SW 1271 (cell line): Measurements from ENCODE around the gene PCNX2.

Experiments
- DNase-seq, 2 experiments: peaks; one replicate each; lab custom pipeline; 2025; lab: John Stamatoyannopoulos, UW

PCNX2 gene

DNA sequence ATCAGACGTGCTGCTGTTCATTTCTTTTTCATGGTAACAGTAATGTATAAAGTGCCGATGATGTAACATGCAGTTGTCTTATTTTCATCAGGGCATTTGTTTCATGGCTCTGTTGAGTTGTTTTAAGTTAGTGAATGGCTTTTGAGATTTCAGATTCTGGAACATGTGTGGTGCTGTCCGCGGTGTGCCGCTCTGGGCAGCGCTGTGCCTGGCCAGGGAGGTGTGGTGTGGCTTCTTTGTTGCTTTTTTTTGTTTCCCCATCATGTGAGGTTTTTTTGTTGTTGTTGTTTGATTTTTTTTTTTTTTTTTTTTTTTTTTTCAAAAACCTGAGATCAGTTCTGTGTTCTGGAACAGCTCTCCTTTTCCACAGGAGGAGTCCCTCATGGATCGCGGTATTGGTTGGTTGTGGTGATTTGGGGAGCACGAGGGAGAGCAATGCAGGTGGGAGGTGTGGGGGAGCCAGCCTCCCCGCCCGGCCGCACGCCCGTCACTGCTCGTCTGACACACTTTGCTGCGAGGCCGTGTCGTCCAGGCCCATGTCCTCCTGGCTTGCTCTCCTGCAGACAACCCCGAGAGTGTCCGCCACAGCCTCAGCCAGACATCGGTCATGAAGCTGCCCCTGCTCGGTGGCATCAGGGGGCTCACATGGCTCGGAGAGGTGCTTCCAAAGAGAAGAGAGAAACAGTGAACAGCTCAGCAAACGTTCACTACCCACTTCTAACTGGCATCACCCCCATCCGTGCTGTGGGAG is 311.5 kb downstream of the PCNX2 start:
- DNase-seq, result no peak

DNA sequence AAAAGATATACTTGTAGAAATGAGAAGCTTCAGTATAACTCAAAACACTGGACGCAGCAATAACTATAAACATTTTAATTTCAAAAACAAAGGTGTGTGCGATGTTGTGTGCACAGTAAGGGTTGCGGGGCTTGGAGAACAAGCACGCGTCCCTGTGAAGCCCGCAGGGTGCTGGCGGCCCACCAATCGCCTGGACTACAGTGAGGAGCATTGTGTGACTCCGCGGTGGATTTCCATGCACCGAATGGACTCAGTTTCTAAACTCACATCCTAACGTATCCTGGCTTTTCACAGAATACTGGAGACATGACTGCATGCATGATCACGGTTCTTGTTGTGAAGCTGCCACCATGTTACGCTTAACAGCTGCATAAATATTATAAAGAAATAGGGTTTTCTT is 312.1 kb downstream of the PCNX2 start:
- DNase-seq, result no peak

DNA sequence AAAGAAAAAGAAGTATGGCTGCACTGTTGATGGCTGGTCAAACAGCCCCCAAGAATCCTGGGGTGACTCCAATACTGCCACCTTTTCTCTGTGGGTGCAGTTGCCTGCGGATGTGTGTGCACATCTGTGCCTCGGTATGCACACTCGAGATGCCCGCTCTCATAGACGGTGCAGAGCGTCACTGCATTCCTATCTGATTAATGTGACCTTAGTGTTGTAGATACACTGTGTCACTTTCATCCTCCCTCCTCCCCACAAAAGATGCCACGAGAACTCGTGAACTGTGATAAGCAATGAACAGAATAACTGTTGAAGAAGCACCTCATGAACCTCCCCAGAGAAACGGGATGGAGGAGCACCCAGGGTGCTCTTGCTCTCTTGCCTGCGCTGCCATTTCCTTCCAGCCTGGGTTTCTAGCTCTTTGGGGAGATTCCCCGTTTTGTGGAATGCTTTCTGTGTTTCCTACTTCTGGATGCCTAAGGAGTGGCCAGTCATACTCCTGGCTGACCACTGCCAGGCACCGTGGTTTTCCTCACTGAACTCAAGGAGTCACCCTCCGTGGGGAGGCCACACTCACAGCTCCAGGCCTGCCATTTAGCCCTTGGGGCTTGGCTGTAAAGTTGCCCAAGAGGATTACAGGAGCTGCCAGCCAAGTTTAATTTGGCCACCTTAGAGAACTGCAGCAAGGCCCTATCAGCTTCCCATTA is 313.1 kb downstream of the PCNX2 start:
- no peak for DNase-seq

DNA sequence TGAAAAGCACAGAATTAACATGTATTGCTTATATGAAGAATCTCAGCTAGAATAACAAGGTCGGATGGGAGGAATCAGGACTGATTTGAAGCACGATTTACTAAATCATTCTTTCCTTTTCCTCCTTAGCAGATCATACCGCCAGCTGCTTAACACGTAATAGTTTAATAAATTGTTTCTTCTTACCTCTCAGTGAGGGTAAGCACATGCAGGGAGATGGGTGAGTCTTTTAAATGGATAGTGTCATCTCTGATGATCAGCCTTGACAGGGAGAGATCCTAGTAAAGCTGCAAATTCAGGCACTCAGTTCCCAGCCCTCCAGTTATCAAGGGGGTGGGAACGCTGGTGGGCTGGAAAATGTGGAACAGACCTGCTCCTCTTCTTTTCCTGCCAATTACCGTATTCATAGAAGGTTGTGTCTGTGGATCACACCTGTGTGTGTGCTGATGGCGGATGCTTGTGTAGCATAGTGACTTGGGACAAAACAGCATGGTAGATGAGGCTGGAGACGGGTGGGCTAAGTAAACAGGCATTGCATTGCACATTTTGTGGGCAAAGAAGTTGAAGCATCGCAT is 314.5 kb downstream of the PCNX2 start:
- DNase-seq, result no peak

DNA sequence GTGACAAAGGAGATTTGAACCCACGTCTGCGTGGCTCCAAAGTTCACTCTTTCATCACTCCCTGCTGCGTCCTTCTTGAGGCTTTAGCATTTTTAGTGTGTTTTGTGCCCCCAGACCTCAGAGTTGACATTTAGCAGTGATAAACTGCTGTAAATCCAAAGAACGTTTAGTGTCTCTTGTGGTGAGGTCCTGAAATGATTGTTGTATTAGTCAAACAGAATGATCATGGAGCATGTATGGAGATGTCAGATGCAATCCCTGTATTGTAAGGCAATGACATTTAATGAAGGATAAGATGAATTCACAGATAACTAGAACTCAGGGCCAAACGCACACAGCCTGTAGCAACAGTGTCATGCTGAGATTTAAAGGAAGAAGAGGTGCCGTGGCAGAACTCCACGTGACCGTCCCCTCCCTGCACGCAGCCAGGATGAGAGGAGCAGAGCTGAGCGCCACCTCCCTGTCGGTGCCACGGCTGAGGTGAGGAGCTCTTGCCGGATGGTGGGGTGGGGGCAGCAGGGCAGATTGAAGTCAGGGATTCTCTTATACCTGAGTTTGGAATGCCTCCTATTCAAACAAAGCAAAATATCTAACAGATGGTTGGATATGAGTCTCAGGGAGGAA is 315.1 kb downstream of the PCNX2 start:
- no peak for DNase-seq

DNA sequence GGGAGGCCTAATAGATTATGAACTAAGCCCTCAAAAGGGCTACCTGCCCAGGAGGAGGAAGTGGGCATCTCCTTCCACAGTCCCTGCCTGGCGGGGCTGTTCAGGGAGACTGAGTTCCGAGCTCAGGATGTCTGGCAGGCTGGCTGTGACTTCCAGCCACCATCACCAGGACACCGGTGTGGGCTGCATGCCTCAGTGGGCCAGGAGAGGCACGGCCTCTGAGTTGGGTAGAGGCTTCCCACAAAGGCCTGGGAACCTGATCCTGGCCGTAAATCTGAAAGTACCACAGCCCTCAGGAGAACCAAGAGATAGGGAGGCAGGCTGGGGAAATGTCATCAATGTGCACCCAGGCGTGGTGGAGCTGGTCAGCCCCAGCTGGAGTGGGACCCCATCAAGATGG is 316.0 kb downstream of the PCNX2 start:
- no peak for DNase-seq

DNA sequence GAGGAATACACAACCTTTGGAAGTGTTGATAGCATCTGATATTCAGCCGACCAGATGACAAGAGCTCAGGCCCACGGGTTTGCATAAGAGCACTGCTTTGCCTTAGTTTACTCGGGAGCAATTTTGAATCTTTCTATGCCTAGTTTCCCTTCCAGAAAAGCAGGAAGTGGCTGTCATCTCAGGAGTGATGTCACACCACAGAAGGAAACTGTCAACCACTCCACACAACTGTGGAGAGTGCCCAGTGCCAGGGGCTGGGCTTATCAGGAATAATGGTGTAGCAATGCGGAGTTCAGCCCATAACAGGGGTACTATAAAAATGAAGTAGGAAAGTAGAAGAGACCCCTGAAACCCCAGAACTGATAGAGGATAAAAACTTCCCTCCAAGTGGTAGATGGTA is 316.7 kb downstream of the PCNX2 start:
- DNase-seq, result no peak

DNA sequence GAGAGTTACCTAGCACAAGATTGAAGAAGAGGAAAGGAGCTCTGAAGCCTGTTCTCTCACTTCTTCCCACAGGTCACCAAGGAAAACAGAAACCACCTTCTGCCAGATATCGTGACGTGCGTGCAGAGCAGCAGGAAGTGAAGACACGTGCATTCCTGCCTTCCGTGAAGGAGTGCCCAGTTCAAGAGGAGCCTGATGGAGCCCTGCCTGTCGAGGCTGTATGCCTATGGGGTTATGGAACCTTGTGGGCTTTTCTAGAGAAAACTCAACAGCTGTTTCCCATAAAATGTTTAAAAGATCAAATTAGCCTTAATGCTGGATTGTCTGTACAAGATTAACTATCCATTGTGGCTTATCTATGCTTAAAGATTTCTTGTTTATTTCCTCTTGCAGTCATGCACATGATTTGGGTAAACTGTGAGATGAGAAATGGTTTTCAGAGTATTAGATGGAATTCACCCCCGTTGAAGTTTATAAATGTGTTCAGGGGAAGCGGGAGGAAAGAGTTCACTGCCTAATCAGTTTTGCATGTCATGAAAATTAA is 317.4 kb downstream of the PCNX2 start:
- no peak for DNase-seq

DNA sequence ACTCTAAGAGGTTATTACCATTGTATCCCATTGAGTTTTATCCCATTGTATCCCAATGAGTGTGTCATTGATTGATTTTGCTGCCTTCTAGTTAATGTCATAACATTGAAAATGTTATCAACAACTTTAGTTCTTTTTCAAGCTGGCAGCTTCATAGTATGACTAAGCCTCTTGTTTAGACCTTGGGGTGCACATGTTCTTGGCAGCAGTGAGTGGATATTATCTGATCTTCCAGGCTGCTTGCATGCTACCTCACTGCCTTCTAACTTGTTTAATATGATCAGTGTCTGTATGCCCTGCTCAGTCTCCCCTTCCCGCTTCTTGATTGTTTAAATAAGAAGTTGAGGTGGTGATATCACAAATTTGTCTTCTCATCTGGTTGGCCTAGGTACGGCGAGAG is 320.6 kb downstream of the PCNX2 start:
- DNase-seq, result no peak

DNA sequence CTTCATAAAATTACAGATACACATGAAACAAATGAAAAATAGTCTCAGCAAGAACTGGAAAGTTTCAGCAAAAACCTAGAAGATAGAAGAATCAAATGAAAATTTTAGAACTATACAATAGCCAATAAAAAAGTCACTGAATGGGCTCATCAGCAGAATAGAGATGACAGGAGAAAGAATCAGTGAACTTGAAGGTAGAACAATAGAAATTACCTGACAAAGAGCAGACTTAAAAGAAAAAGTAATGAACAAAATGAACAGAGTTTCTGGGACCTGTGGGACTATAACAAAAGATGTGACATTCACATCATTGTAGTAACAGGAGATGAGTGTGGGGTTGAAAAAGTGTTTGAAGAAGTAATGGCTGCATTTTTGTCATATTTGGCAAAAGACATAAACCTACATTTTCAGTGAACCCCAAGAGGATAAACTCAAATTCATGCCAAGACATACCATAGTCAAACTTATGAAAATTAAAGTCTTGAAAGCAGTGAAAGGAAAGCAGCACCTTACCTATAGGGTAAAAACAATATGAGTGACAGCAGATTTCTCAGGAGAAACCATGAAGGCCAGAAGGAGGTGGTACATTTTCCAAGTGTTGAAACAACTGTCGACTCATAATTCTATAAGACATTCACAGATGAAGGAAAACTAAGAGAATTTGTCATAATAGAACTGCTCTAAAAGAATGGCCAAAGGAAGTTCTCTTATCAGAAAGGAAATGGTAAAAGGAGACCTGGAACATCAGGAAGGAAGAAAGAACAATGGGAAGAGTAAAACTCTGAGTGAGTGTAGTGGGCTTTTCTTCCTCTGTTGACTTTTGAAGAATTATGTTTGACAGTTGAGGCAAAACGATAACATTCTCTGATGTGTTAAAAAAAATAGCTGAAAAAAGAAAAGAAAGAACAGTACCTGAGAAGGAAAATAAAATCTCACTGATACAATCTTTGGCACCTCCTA is 321.6 kb downstream of the PCNX2 start:
- DNase-seq, result no peak

DNA sequence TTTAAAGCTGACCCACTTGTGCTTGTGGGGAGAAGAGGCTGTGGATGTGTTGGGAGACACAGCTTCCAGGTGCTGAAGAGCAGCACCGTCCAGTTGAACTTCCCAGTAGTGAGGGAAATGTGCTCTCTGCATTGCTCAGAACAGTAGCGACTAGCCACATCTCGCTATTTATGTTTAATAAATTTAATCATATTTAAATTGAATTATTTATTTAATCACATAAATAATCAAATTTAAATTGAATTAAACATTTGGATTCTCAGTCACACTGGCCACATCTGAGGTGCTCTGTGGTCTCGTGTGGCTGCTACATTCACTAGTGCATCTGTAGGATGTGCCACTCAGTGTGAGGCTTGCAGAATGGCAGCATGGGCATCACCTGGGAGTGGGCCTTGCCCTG is 325.0 kb downstream of the PCNX2 start:
- no peak for DNase-seq

DNA sequence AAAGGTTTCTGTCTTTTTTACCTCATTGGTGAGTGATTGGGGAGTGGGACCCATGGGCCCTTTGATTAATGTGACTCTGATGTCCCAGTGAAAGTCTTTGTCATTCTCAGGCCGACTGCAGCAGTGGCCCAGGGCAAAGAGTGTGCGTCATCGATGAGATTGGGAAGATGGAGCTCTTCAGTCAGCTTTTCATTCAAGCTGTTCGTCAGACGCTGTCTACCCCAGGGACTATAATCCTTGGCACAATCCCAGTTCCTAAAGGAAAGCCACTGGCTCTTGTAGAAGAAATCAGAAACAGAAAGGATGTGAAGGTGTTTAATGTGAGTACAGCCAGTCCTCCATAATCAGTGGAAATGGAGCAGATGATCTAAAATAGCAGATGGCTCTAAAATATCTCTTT is 325.7 kb downstream of the PCNX2 start:
- no peak for DNase-seq

DNA sequence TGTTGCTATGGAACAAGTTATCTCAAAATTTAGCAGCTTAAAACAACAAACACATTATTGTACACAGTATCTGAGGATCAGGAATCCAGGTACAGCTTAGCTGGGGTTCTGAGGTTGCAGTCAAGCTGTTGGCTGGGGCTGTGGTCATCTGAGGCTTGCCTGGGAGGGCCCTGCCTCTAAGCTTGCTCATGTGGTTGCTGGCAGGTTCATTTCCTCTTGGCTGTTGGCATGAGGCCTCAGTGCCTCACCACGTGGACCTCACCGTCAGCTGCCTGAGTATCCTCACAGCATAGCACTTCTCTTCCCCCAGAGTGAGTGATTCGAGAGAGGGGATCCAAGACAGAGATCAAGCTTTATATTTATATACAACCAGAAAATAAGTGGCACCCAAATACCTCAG is 326.6 kb downstream of the PCNX2 start:
- DNase-seq, result no peak

DNA sequence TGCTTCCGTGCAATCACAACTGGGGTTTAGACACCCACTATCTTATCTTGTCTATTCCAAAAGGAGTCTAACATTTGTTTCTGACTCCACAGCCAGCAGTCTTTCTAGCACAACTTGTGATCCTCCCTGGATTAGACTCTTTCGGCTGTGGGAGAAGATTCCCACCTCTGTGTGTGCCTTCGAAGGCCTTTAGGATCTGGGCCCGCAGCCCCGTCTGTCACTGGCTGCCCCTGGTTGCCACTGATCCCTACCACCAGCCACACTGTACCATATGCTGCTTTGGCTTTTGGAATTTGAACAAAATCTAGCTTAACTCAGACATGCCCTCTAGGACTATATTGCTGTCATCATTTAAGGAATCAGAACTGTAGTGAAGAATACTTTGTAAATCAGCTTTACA is 327.1 kb downstream of the PCNX2 start:
- DNase-seq, result no peak

DNA sequence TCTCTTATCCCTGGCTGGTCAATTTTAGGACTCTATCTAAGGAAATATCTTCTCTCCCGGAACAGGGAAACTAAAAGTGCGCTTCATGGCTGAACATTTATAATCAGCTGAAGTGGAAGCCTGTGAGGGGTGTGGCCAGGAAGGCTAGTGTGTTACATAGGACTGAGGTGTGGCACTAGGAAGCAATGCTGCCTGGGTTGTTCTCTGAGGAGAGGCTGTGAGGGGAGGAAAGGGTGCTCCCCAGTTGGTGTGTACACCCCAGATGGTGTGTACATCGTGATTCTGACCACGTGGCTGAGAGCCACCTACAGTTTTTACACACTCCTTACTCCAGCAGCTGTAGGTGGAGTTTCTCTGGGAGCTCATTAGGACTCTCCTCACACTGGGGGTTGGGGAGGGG is 328.9 kb downstream of the PCNX2 start:
- DNase-seq, result no peak

DNA sequence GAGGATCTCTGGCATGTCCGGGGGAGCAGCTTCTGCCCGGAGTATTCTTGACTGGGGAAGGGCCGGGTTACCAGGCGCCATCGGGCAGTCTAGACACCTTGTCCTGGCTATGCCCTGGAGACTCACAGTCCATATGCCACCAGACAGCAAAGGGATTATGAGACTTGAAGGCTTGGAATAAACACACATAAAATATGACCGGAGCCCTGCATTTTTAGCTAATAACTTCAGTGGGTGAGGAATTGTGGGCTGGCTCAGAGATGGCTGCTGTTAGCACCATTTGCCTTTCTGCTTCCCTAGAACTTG is 329.7 kb downstream of the PCNX2 start:
- DNase-seq, result no peak

DNA sequence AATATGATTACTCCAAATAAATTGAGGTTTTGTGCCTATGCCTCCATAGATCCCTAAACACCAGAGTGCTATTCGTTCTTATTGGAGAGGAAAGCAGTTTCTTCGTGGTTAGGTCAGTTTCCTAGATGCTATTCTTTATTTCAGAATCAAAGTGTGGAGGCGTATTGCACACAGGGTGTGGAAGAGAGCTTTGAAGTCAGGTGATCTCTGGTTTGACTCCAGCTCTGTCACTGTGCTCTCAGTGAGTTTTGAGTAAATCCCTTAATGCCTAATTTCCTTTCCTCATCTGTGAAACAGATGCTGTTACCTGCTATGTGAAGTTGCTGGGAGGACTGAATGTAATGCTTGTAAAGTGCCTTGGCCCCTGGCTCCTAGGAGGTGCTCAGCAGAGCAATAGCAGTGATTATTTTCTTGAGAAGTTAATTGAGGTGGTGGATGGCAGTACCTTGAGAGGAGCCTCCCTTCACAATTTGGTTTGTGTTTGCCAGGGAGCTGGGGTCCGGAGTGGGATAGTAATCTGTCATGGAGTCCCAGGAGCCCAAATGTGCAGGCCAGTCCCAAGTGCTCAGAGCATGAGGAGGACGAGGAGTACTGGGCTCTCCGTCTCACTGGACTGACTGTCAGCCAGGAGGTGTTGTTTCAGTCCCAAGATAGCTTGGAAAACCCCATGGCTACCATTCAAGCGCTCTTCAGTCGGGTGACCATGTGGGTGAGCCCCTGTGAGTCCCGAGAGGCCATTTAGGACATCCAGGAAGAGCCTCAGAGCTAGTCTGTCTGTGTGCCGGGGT is 330.2 kb downstream of the PCNX2 start:
- no peak for DNase-seq

DNA sequence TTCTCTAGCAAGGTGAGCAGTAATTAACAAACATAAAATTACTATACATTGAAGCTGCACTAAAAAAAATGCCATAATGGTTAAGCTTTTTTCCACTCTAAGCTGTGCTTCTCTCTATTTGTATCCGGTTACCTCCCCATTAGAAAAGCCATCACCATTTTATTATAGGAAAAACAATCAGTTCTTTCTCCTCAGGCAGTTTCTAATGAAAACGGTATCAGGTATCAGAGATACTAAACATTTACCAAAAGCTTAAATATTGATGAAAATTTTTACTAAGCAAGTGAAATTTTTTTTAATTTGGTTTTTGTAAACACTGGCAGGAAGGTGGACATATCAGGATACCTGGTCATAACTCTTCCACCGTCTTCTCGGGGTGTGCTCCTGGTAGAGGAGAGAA is 330.9 kb downstream of the PCNX2 start:
- no peak for DNase-seq

DNA sequence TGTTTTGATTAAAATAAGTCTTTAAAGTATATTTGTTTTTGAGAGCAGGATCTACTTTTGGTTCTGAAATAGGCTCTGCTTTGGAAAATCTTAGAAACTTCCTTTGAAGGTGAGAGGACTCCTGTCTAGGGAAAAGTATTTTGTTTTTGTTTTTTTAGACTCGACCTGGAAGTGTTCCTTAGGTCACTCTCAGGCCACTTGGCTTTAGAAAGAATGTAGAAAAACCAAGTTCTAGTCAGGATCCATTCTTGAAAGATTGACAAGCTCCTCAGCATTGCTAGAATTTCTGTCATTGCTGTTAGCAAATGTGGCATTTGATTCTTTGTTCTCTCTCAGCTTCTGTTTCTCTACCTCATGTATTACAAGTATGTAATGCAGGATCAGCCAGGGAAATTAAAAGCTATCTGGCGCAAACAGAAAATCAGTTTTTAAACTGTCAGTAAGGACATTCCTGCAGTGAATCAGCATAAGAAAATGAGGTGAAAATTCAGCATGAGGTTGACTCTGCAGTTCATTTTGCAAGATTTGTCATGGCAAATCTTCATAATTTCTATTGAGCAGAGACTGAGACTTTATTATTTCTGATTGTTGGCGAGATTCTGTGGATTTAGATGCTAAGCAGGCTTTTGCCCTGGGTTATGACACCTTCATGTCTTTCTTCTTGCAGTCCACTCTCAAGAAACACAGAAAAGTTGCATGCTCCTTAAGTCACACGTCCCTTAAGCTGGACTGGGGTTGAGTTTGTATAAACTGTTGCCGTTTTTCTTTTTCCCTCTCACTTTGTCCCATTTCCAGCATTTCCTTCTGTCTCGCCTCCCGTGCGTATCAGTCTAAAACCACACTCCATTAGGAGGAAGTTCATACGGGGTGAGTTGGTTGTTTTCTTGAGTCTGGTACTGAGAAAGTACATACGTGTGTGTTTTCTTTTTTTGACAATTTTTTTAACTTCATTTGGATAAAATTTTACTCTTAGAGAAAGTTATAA is 332.5 kb downstream of the PCNX2 start:
- no peak for DNase-seq

DNA sequence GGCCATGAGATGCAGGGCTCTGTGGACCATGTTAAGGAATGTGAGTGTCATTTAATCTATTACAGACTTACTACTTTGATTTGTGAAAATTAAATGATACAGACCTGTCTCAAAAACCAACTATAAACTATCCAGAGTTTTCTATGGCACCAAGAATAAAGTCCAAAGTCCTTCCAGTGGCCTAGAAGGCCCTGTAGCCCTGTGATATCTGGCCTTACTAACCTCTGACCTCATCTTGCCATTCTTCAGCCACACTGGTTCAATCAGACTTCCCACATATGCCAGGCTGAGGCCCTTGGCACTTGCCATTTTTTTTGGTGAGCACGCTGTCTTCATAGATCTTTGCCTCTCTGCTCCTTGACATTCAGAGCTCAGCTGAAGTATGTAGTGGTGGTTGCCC is 337.5 kb downstream of the PCNX2 start:
- DNase-seq, result no peak
